Measurements from ENCODE around the gene ADNP2. TPM values are rescaled to one million over a fixed set of nuclear protein-coding genes. Genes with fewer than 3 reads are reported as not detected.

Gene ADNP2
- total and polyA plus RNA-seq, 2 of the 13 experiments (the other 11 are each of a cell fraction or from before 2014, with no cell fraction given), result 10.8 to 25.5 TPM

DNA sequence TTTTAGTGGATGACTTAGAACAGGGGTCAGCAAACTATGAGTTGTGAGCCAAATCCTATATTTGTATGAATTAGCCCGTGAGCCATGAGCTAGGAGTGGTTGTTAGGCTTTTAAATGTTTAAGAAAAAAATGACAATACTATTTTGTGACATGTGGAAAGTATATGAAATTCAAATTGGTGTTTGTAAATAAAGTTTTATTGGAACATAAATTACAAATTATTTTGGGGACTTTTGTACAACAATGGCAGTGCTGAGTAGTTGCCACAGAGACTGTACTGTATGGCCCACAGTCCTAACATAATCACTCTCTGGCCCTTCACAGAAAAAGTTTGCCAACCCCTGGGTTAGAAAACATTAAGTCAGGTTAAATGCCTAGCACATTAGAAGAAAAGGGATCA, 26.1 kb downstream of the ADNP2 start:
- Histone ChIP-seq H3K27me3 (ENCODE audit: control insufficient read depth in 1 of 2, insufficient read depth in 2 of 2, low read length in 2 of 2) (no peaks in the 10 kb centered on the region), H3K9me3 (ENCODE audit: low read length) (no peaks in the 10 kb centered on the region), H4K20me1 (ENCODE audit: insufficient read depth, low read length) (peaks cover 9% of the 10 kb centered on the region; the same call in 1 of the 2 replicates), H3K4me1 (ENCODE audit: insufficient read depth, low read length) (no peaks in the 10 kb centered on the region), H2AFZ (ENCODE audit: low read length) (no peak overlapping the region), H3K9ac (ENCODE audit: insufficient read depth, low read depth, low read length) (no peak overlapping the region), H3K36me3 (replicated peaks in 1 of 2; ENCODE audit: control insufficient read depth in 1 of 2, insufficient read depth in 2 of 2, low read length in 2 of 2) (peaks cover 39 to 84% of the 10 kb centered on the region in 2 experiments), H3K4me2 (ENCODE audit: low read depth, low read length) (no peak overlapping the region), H3K27ac (ENCODE audit: extremely low read length, insufficient read depth, low read length) (no peak overlapping the region), H3K4me3 (replicated peaks in 1 of 3; ENCODE audit: insufficient read depth in 1 of 3, low read depth in 2 of 3, low read length in 3 of 3) (no peak overlapping the region), H3K79me2 (ENCODE audit: insufficient read depth, low read length) (peaks cover 18% of the 10 kb centered on the region)
- no TSS peak for BruUV-seq (replicated peaks)
- ATAC-seq (no peak), FAIRE-seq (no peak), DNase-seq (ENCODE audit: low spot score) (no peak)
- WGBS (ENCODE audit: low lambda C conversion rate), result 100% methylated on average over 1 of the region's 1 CpG
- CTCF ChIA-PET (ENCODE audit: low intra/inter-chr PET ratio, low total read pairs), result no interaction called here
- TF ChIP-seq ZMYM3 (CRISPR knock-in tag; IDR thresholded peaks at IDR 0.05) (no peak), ZNF589 (CRISPR knock-in tag; conservative IDR thresholded peaks at IDR 0.05) (no peak)
- TF ChIP-seq, protein P1, sequence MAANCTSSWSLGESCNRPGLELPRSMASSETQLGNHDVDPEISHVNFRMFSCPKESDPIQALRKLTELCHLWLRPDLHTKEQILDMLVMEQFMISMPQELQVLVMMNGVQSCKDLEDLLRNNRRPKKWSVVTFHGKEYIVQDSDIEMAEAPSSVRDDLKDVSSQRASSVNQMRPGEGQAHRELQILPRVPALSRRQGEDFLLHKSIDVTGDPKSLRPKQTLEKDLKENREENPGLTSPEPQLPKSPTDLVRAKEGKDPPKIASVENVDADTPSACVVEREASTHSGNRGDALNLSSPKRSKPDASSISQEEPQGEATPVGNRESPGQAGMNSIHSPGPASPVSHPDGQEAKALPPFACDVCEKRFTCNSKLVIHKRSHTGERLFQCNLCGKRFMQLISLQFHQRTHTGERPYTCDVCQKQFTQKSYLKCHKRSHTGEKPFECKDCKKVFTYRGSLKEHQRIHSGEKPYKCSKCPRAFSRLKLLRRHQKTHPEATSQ (CRISPR knock-in tag; IDR thresholded peaks at IDR 0.05; ENCODE audit: borderline replicate concordance), result no peak
- intact Hi-C loops (cut with micrococcal nuclease; ENCODE audit: unreplicated experiment) (no loop called here), in situ Hi-C loops (cut with HindIII; ENCODE audit: extremely low pct_ligation_motif_present, low pct_unique_long_range_greater_than_20kb) (no loop called here)
- POLR2A ChIA-PET, result no interaction called here

GRCh38 chr18:80136679-80137078, 27.6 kb downstream of the ADNP2 start:
- ChIA-PET CTCF (ENCODE audit: low intra/inter-chr PET ratio, low total read pairs) (no interaction called here), POLR2A (no interaction called here)
- Histone ChIP-seq H3K4me1 (ENCODE audit: insufficient read depth, low read length) (no peaks in the 10 kb centered on the region), H3K79me2 (ENCODE audit: insufficient read depth, low read length) (peaks cover 8% of the 10 kb centered on the region), H2AFZ (ENCODE audit: low read length) (no peak overlapping the region), H3K36me3 (replicated peaks in 1 of 2; ENCODE audit: control insufficient read depth in 1 of 2, insufficient read depth in 2 of 2, low read length in 2 of 2) (peaks cover 36 to 85% of the 10 kb centered on the region in 2 experiments), H3K27me3 (ENCODE audit: control insufficient read depth in 1 of 2, insufficient read depth in 2 of 2, low read length in 2 of 2) (no peaks in the 10 kb centered on the region), H3K9ac (ENCODE audit: insufficient read depth, low read depth, low read length) (no peak overlapping the region), H3K27ac (ENCODE audit: extremely low read length, insufficient read depth, low read length) (no peak overlapping the region), H3K9me3 (ENCODE audit: low read length) (no peaks in the 10 kb centered on the region), H4K20me1 (ENCODE audit: insufficient read depth, low read length) (peaks cover 6% of the 10 kb centered on the region; the same call in 1 of the 2 replicates), H3K4me3 (replicated peaks in 1 of 3; ENCODE audit: insufficient read depth in 1 of 3, low read depth in 2 of 3, low read length in 3 of 3) (no peak overlapping the region), H3K4me2 (ENCODE audit: low read depth, low read length) (no peak overlapping the region)
- BruUV-seq (replicated peaks), result no TSS peak
- in situ Hi-C loops (cut with HindIII; ENCODE audit: extremely low pct_ligation_motif_present, low pct_unique_long_range_greater_than_20kb) (no loop called here), intact Hi-C loops (cut with micrococcal nuclease; ENCODE audit: unreplicated experiment) (no loop called here)
- no peak; the same call in 1 of the 3 replicates for ATAC-seq
- no peak for FAIRE-seq
- WGBS (ENCODE audit: low lambda C conversion rate), result 100% methylated on average over 1 of the region's 8 CpGs
- no peak for DNase-seq (ENCODE audit: low spot score)
- TF ChIP-seq KDM6A (CRISPR knock-in tag; IDR thresholded peaks at IDR 0.05; ENCODE audit: low read depth), result no peak
- no peak for TF ChIP-seq NFE2 (CRISPR knock-in tag; IDR thresholded peaks at IDR 0.05)
- no peak for TF ChIP-seq ZNF740 (CRISPR knock-in tag; IDR thresholded peaks at IDR 0.05)
- no peak for TF ChIP-seq HNRNPLL (IDR thresholded peaks at IDR 0.05; ENCODE audit: low read depth, low read length, poor library complexity, severe bottlenecking)
- TF ChIP-seq U2AF2 (IDR thresholded peaks at IDR 0.05; ENCODE audit: low read depth, low read length), result no peak
- TF ChIP-seq, protein P2, sequence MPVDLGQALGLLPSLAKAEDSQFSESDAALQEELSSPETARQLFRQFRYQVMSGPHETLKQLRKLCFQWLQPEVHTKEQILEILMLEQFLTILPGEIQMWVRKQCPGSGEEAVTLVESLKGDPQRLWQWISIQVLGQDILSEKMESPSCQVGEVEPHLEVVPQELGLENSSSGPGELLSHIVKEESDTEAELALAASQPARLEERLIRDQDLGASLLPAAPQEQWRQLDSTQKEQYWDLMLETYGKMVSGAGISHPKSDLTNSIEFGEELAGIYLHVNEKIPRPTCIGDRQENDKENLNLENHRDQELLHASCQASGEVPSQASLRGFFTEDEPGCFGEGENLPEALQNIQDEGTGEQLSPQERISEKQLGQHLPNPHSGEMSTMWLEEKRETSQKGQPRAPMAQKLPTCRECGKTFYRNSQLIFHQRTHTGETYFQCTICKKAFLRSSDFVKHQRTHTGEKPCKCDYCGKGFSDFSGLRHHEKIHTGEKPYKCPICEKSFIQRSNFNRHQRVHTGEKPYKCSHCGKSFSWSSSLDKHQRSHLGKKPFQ (CRISPR knock-in tag; IDR thresholded peaks at IDR 0.05; ENCODE audit: insufficient replicate concordance), result no peak
- TF ChIP-seq KLF9 (CRISPR knock-in tag; IDR thresholded peaks at IDR 0.05; ENCODE audit: low read depth), result no peak
- no peak for TF ChIP-seq KDM5B (CRISPR knock-in tag; IDR thresholded peaks at IDR 0.05; ENCODE audit: borderline replicate concordance)
- no peak for TF ChIP-seq ZNF782 (CRISPR knock-in tag; IDR thresholded peaks at IDR 0.05; ENCODE audit: borderline replicate concordance)
- TF ChIP-seq RAD51 (IDR thresholded peaks at IDR 0.05; ENCODE audit: borderline replicate concordance), result no peak
